Measurements from ENCODE around the gene SBNO2. TPM values are rescaled to one million over a fixed set of nuclear protein-coding genes. Genes with fewer than 3 reads are reported as not detected.
A peak's percentile ranks its signal among the peaks of the same experiment; 100 is the strongest.

SBNO2 gene
- polyA plus RNA-seq, 3 donors = 0.71 to 75.0 (median 2.6) TPM

DNA sequence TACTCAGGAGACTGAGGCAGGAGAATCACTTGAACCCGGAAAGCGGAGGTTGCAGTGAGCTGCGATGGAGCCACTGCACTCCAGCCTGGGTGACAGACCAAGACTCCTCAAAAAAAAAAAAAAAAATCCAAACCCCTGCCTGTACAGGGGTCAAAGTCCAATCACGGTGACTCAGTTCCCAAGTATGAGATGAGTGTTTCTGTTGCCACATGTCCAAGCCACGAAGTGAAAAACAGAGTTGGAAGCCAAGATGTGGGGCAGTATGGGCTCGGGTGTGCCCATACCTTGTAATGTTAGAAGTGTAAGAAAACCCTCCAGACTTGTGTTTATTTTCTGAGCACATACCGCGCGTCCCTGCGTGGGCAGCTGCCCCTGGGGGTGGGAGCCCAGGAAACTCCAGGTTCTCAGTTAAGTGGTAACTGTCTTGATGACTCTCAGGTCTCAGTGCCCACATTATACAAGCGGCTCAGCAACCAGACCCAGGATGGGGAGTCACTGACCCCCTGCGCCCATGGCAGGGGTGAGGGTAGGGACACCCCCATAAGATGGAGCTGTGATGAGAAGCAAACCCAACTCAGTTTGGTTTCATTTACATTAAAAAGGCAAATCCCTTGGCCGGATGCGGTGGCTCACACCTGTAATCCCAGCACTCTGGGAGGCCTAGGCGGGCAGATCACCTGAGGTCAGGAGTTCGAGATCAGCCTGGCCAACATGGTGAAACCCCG is 71.5 kb downstream of the SBNO2 start:
- Histone ChIP-seq H4K20me1 (ENCODE audit: insufficient read depth, low read length) (peaks cover 29% of the 10 kb centered on the region), H3K4me2 (replicated peaks; ENCODE audit: extremely low read depth, low read length, poor library complexity, severe bottlenecking) (peak overlapping the region; percentile 68), H3K27ac (ENCODE audit: low read depth in 1 of 2, low read length in 2 of 2) (peak overlapping the region; percentile 95 to 99), H2AFZ (ENCODE audit: insufficient read depth, low read depth, low read length, poor library complexity, severe bottlenecking) (no peak overlapping the region), H3K4me3 (replicated peaks in 1 of 3; ENCODE audit: low read depth in 2 of 3, low read length in 3 of 3) (peak overlapping the region in 1 of 3 experiments; percentile 62), H3K9ac (ENCODE audit: insufficient read depth, low read length, poor library complexity, severe bottlenecking) (peak overlapping the region; percentile 78), H3K36me3 (replicated peaks in 1 of 2; ENCODE audit: control insufficient read depth in 1 of 2, insufficient read depth in 2 of 2, low read length in 2 of 2) (peaks cover 17 to 18% of the 10 kb centered on the region in 2 donors), H3K4me1 (ENCODE audit: control insufficient read depth in 1 of 2, insufficient read depth in 2 of 2, low read length in 2 of 2) (peaks cover 83 to 89% of the 10 kb centered on the region in 2 donors), H3K79me2 (ENCODE audit: insufficient read depth, low read length) (peaks cover 27% of the 10 kb centered on the region), H3K27me3 (ENCODE audit: control insufficient read depth in 2 of 2, insufficient read depth in 2 of 2, low read length in 2 of 2) (no peaks in the 10 kb centered on the region), H3K9me3 (replicated peaks in 1 of 2; ENCODE audit: control insufficient read depth in 1 of 2, insufficient read depth in 1 of 2, low read length in 2 of 2) (peaks cover 0 to 12% of the 10 kb centered on the region in 2 donors)
- TF ChIP-seq, protein P1, sequence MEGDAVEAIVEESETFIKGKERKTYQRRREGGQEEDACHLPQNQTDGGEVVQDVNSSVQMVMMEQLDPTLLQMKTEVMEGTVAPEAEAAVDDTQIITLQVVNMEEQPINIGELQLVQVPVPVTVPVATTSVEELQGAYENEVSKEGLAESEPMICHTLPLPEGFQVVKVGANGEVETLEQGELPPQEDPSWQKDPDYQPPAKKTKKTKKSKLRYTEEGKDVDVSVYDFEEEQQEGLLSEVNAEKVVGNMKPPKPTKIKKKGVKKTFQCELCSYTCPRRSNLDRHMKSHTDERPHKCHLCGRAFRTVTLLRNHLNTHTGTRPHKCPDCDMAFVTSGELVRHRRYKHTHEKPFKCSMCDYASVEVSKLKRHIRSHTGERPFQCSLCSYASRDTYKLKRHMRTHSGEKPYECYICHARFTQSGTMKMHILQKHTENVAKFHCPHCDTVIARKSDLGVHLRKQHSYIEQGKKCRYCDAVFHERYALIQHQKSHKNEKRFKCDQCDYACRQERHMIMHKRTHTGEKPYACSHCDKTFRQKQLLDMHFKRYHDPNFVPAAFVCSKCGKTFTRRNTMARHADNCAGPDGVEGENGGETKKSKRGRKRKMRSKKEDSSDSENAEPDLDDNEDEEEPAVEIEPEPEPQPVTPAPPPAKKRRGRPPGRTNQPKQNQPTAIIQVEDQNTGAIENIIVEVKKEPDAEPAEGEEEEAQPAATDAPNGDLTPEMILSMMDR (IDR thresholded peaks at IDR 0.05) = no peak
- peaks cover 7 to 15% (median 13%) of the 10 kb centered on the region in 7 donors for H3K9me3 Mint-ChIP-seq
- peak; percentile 76 to 91 (median 89) for DNase-seq
- WGBS (ENCODE audit: insufficient coverage) = 63% methylated on average over 12 of the region's 17 CpGs
- H3K27ac Mint-ChIP-seq = peak overlapping the region; percentile 96 to 99 (median 98)
- H3K36me3 Mint-ChIP-seq = peaks cover 5 to 17% of the 10 kb centered on the region in 2 donors
- H3K27me3 Mint-ChIP-seq (ENCODE audit: low read depth in 3 of 3) = peaks cover 0 to 3% (median 0%) of the 10 kb centered on the region in 3 donors
- peak overlapping the region in 1 of 2 donors; percentile 59 for H3K4me3 Mint-ChIP-seq
- peaks cover 62% of the 10 kb centered on the region for H3K4me1 Mint-ChIP-seq
- intact Hi-C loops (cut with micrococcal nuclease) = loop anchor here (2.0 to 10.0 kb wide), 6 partner anchors 16 to 175 kb away; partner anchors contain the start of genes ARHGAP45 (in 2 of the 2), ARID3A (in 1 of the 2), ATP5F1D (in 1 of the 2) and CIRBP (in 1 of the 2)

DNA sequence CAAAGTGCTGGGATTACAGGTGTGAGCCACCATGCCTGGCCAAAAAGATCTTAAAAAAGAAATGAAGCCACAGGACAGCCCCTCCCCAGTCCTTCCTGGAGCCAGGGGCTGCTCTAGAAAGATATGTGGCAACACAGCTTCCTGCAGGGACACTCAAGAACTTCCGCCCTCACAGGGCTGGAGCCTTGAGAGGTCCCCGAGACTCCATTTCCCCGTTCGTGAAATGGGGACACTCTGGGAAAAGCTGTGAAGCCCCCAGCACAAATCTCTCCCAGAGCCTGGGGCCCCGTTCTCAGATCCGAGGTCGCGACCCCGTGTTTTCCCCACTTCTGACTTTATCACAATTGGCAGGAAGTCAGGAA is 72.8 kb downstream of the SBNO2 start:
- H3K4me2 ChIP-seq (replicated peaks; ENCODE audit: extremely low read depth, low read length, poor library complexity, severe bottlenecking) = peak overlapping the region; percentile 68
- H3K27ac Mint-ChIP-seq = peak overlapping the region; percentile 96 to 99 (median 98)
- H3K27ac ChIP-seq (ENCODE audit: low read depth in 1 of 2, low read length in 2 of 2) = peak overlapping the region; percentile 95 to 99
- TF ChIP-seq, protein P1 (IDR thresholded peaks at IDR 0.05) = no peak
- H3K4me3 Mint-ChIP-seq = peak overlapping the region; percentile 66 to 75
- H3K27me3 ChIP-seq (ENCODE audit: control insufficient read depth in 2 of 2, insufficient read depth in 2 of 2, low read length in 2 of 2) = no peaks in the 10 kb centered on the region
- peaks cover 0 to 12% of the 10 kb centered on the region in 2 donors for H3K9me3 ChIP-seq (replicated peaks in 1 of 2; ENCODE audit: control insufficient read depth in 1 of 2, insufficient read depth in 1 of 2, low read length in 2 of 2)
- peak overlapping the region; percentile 78 for H3K9ac ChIP-seq (ENCODE audit: insufficient read depth, low read length, poor library complexity, severe bottlenecking)
- no peak overlapping the region for H2AFZ ChIP-seq (ENCODE audit: insufficient read depth, low read depth, low read length, poor library complexity, severe bottlenecking)
- H3K4me1 ChIP-seq (ENCODE audit: control insufficient read depth in 1 of 2, insufficient read depth in 2 of 2, low read length in 2 of 2) = peaks cover 78 to 83% of the 10 kb centered on the region in 2 donors
- DNase-seq = peak; percentile 66 to 91 (median 85)
- intact Hi-C loops (cut with micrococcal nuclease) = loop anchor here (5.0 to 10.0 kb wide), 5 partner anchors 34 to 174 kb away; partner anchors contain the start of genes ARHGAP45 (in 2 of the 2), ARID3A (in 1 of the 2), ATP5F1D (in 1 of the 2) and CIRBP (in 1 of the 2)
- H3K4me3 ChIP-seq (replicated peaks in 1 of 3; ENCODE audit: low read depth in 2 of 3, low read length in 3 of 3) = peak overlapping the region; percentile 13 to 62 (median 38)
- H3K27me3 Mint-ChIP-seq (ENCODE audit: low read depth in 3 of 3) = peaks cover 0 to 3% (median 0%) of the 10 kb centered on the region in 3 donors
- H4K20me1 ChIP-seq (ENCODE audit: insufficient read depth, low read length) = peaks cover 17% of the 10 kb centered on the region
- peaks cover 7 to 15% (median 13%) of the 10 kb centered on the region in 7 donors for H3K9me3 Mint-ChIP-seq
- 0% methylated on average over 5 of the region's 9 CpGs for WGBS (ENCODE audit: insufficient coverage)
- H3K36me3 ChIP-seq (replicated peaks in 1 of 2; ENCODE audit: control insufficient read depth in 1 of 2, insufficient read depth in 2 of 2, low read length in 2 of 2) = peaks cover 5 to 6% of the 10 kb centered on the region in 2 donors
- H3K36me3 Mint-ChIP-seq = peaks cover 2 to 9% of the 10 kb centered on the region in 2 donors
- H3K79me2 ChIP-seq (ENCODE audit: insufficient read depth, low read length) = peaks cover 27% of the 10 kb centered on the region
- H3K4me1 Mint-ChIP-seq = peaks cover 60% of the 10 kb centered on the region
